Thyroid gland (tissue), 4 donors: ENCODE data around the gene RTN1. TPM values are rescaled to one million over a fixed set of nuclear protein-coding genes. Genes with fewer than 3 reads are reported as not detected.

Experiments
- DNase-seq, 2 donors: peaks; one replicate each; pipeline ENCODE4 v3.0.0-alpha.2; 2019
- H3K27ac ChIP-seq, 3 donors: fragments of 200-600 bp; sonication (generic); 1 replicate in 2 of 3; 2 replicates in 1 of 3; pipeline ENCODE4 v1.5.1; 2016 to 2019; ENCODE audit warnings: mild to moderate bottlenecking in 1 of 3, moderate library complexity in 1 of 3
- H3K27me3 ChIP-seq: fragments of 200-600 bp; sonication (generic); one replicate; pipeline ENCODE4 v1.5.1; 2019
- H3K36me3 ChIP-seq, 2 donors: fragments of 200-600 bp; sonication (generic); one replicate each; pipeline ENCODE4 v1.5.1; 2016 to 2019
- H3K4me1 ChIP-seq, 2 donors: fragments of 200-600 bp; sonication (generic); one replicate each; pipeline ENCODE4 v1.5.1; 2017 to 2019
- H3K4me3 ChIP-seq, 3 donors: fragments of 200-600 bp; sonication (generic); replicated peaks in 1 of 3; 1 replicate in 2 of 3; 2 replicates in 1 of 3; pipeline ENCODE4 v1.5.1; 2016; ENCODE audit warnings: mild to moderate bottlenecking in 1 of 3
- H3K9me3 ChIP-seq: fragments of 200-600 bp; sonication (generic); one replicate; pipeline ENCODE4 v1.5.1; 2017
- CTCF ChIP-seq, 6 experiments: fragments of 200-600 bp in 3 of 6; fragments of 450-650 bp in 3 of 6; sonication (generic) in 3 of 6; IDR thresholded peaks; one replicate each; pipeline ENCODE4 v1.5.1; 2016 to 2019; ENCODE audit warnings: antibody characterized with exemption in 6 of 6, mild to moderate bottlenecking in 2 of 6, inconsistent platforms in 1 of 6, moderate library complexity in 1 of 6
- POLR2A ChIP-seq, 2 donors: fragments of 450-650 bp; IDR thresholded peaks; one replicate each; pipeline ENCODE4 v1.6.1; 2017; ENCODE audit warnings: antibody characterized with exemption in 2 of 2, mild to moderate bottlenecking in 2 of 2, moderate library complexity in 1 of 2
- WGBS, 2 donors: methylation state at CpG; one replicate each; pipeline ENCODE4 v1.1.5; 2017; 5-methylcytosine and 5-hydroxymethylcytosine counted together
- intact Hi-C: fragments of 100-400 bp; cut with DNase I; formaldehyde crosslinking; loops from one replicate; pipeline ENCODE4 v1.15.1; 2023
- total RNA-seq, 4 donors: library from RNA; depleted of rRNA; stranded (reverse); fragments of >200 nt; gene quantifications; one replicate each; pipeline ENCODE4 v1.2.3, GENCODE V29; 2016

The RTN1 gene
- total RNA-seq, 4 donors from 2014 or later = 3.8 to 20.8 (median 9.6) TPM

DNA sequence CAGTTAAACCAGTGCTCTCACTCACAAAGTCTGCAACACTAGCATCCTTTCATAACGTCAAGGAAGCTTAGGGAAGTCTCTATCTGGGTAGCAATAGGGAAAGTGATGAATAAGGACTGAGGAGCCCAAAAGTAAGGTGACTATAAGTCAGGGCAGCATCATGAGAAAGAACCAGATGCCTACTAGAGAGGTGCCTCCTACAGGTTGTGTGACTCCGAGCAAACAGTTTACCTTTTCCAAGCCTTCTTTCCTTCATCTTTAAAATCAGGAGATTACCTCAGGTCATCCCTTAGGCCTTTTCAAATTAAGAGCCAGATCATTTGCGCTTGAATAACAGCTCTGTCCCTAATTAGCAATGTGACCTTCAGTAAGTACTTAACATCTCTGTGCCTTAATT is 40.2 kb downstream of the RTN1 start:
- H3K27me3 ChIP-seq = no peaks in the 10 kb centered on the region

DNA sequence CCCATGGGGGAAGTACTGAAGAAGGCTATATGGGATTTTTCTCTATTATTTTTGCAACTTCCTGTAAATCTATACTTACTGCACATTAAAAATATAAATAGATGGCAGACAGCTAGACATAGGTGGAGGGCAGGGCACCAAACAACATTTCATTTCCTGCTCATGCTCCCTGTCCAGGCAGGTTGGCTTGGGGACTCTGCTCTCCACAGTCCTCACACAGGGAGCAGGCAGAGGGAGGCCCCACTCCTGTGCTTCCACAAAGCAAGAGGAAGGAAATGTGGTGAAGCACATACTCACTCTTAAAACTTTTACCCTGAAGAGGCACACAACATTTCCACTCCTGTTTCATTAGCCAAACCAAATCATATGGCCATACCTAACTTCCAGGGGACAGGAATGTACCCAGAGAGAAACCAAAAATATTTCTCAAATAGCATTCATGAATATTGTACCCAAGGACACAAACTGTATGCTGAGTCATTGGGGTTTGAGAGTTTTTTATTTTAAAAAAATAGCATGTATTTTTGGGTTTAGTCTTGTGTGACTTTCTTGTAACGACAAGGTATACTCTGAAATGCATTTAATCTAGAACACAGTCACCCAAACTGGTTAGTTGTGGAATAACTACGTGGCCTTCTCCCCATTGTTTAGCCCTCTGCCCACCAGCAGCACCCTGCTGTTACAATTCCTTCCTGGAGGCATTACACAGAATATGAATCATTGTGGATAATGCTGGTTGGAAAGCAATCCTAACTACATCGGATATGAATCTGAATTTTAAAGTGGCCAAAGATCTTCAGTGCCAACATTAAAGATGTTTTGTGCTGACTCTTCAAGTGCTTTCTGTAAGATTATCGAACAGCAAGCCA is 40.9 kb downstream of the RTN1 start:
- no peaks in the 10 kb centered on the region for H3K27me3 ChIP-seq
- H3K4me1 ChIP-seq = no peaks in the 10 kb centered on the region
- no peaks in the 10 kb centered on the region for H3K9me3 ChIP-seq
- intact Hi-C loops = no loop called here
- H3K36me3 ChIP-seq = no peaks in the 10 kb centered on the region
- no peak overlapping the region for H3K4me3 ChIP-seq
- DNase-seq = no peak
- no peak overlapping the region for H3K27ac ChIP-seq
- no peak for TF ChIP-seq CTCF (IDR thresholded peaks at IDR 0.05)
- WGBS, 2 donors = 57 to 63% methylated on average over 4 of the region's 4 CpGs

More for the DNA sequence above, 40.2 kb downstream of the RTN1 start:
- Histone ChIP-seq H3K27ac (no peak overlapping the region), H3K4me1 (no peaks in the 10 kb centered on the region), H3K9me3 (no peaks in the 10 kb centered on the region), H3K36me3 (no peaks in the 10 kb centered on the region), H3K4me3 (no peak overlapping the region)
- TF ChIP-seq POLR2A (IDR thresholded peaks at IDR 0.05) (no peak), CTCF (IDR thresholded peaks at IDR 0.05) (no peak)
- intact Hi-C loops = no loop called here
- WGBS, 2 donors = 79 to 80% methylated on average over 3 of the region's 3 CpGs
- DNase-seq = no peak

DNA sequence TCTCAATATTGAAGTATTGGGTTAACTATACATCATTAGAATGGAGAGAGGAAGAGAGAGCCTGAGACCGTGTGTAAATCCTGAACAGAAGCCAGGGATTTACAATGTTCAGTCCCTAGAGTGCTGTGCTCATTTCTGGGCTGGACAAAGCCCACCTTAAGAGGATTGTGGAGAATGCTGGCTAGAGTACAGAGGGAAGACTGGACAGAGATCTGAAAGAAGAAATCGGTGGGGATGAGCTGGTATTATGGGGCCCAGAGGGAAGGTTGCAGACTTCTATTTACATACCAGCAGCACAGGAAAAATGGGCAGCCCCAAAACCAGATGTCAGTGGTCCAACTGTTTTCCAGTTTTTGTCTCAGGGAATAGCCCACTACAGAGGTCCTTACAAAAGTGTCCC is 42.3 kb downstream of the RTN1 start:
- Histone ChIP-seq H3K27me3 (no peaks in the 10 kb centered on the region), H3K4me3 (no peak overlapping the region), H3K4me1 (no peaks in the 10 kb centered on the region), H3K27ac (no peak overlapping the region), H3K36me3 (no peaks in the 10 kb centered on the region), H3K9me3 (no peaks in the 10 kb centered on the region)
- DNase-seq = no peak
- WGBS, 2 donors = 45 to 58% methylated on average over 2 of the region's 2 CpGs
- TF ChIP-seq POLR2A (IDR thresholded peaks at IDR 0.05) (no peak), CTCF (IDR thresholded peaks at IDR 0.05) (no peak)
- intact Hi-C loops = no loop called here

GRCh38 chr14:59827401-59827800 is 43.2 kb downstream of the RTN1 start:
- H3K36me3 ChIP-seq = no peaks in the 10 kb centered on the region
- 79 to 83% methylated on average over 3 of the region's 3 CpGs for WGBS, 2 donors
- H3K27me3 ChIP-seq = no peaks in the 10 kb centered on the region
- intact Hi-C loops = no loop called here
- no peak overlapping the region for H3K4me3 ChIP-seq
- TF ChIP-seq CTCF (IDR thresholded peaks at IDR 0.05) (no peak), POLR2A (IDR thresholded peaks at IDR 0.05) (no peak)
- H3K4me1 ChIP-seq = no peaks in the 10 kb centered on the region
- DNase-seq = no peak
- no peaks in the 10 kb centered on the region for H3K9me3 ChIP-seq
- H3K27ac ChIP-seq = no peak overlapping the region

DNA sequence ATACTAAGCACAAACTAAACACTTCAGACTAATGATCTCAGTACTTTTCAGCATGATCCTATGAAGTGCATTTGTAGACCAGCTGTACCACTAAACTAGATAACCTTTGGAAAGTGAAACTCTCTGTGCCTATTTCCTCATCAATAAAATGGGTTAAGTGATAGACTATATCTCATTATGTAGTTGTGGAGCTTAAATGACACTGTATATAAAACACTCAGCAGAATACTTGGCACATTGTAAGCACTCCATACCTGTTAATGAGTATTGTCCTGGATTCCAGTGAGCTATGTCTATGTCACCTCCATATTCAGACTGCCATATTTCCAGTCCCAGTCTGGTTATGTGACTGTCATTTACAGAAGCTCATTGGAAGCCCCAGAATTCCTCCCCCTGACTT is 44.4 kb downstream of the RTN1 start:
- no peak overlapping the region for H3K4me3 ChIP-seq
- H3K36me3 ChIP-seq = no peaks in the 10 kb centered on the region
- no peaks in the 10 kb centered on the region for H3K9me3 ChIP-seq
- H3K27ac ChIP-seq = no peak overlapping the region
- TF ChIP-seq CTCF (IDR thresholded peaks at IDR 0.05) = no peak
- no peak for TF ChIP-seq POLR2A (IDR thresholded peaks at IDR 0.05)
- intact Hi-C loops = no loop called here
- no peaks in the 10 kb centered on the region for H3K4me1 ChIP-seq
- H3K27me3 ChIP-seq = no peaks in the 10 kb centered on the region
- DNase-seq = no peak
